Right lobe of liver (tissue), 4 donors: ENCODE results near the gene IGSF21.

Source experiments
- POLR2A ChIP-seq: fragments of 450-650 bp; IDR thresholded peaks from one replicate; pipeline ENCODE4 v1.6.1; 2017; ENCODE audit warnings: antibody characterized with exemption, mild to moderate bottlenecking
- TF ChIP-seq, protein P1 (sequence below), 4 donors: fragments of 200-600 bp in 3 of 4; fragments of 450-650 bp in 1 of 4; IDR thresholded peaks; one replicate each; pipeline versions ENCODE4 v1.5.1 to v1.8.0; 2016 to 2022; ENCODE audit warnings: antibody characterized with exemption in 4 of 4, mild to moderate bottlenecking in 2 of 4
- donor health status: DM: no; HTN: no; CAD: no.
- donor health status: DM: no; HTN: no; CAD: no.
- donor health status: DM: no; HTN: yes; CAD: no.

GRCh38 chr1:18108299-18109057 is 880 bp downstream of the IGSF21 start:
- TF ChIP-seq, protein P1, sequence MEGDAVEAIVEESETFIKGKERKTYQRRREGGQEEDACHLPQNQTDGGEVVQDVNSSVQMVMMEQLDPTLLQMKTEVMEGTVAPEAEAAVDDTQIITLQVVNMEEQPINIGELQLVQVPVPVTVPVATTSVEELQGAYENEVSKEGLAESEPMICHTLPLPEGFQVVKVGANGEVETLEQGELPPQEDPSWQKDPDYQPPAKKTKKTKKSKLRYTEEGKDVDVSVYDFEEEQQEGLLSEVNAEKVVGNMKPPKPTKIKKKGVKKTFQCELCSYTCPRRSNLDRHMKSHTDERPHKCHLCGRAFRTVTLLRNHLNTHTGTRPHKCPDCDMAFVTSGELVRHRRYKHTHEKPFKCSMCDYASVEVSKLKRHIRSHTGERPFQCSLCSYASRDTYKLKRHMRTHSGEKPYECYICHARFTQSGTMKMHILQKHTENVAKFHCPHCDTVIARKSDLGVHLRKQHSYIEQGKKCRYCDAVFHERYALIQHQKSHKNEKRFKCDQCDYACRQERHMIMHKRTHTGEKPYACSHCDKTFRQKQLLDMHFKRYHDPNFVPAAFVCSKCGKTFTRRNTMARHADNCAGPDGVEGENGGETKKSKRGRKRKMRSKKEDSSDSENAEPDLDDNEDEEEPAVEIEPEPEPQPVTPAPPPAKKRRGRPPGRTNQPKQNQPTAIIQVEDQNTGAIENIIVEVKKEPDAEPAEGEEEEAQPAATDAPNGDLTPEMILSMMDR (IDR thresholded peaks at IDR 0.05): no peak
- TF ChIP-seq POLR2A: no peak
